HCT116 (cell line): ENCODE measurements around the gene RBFOX2. TPM values are rescaled to one million over a fixed set of nuclear protein-coding genes. Genes with fewer than 3 reads are reported as not detected.

Experiments
- ATAC-seq: fragments of 200-7000 bp; cut with Tn5 transposase; 2 replicates; pipeline ENCODE4 v1.9.1; 2020; ENCODE audit warnings: mild to moderate bottlenecking, moderate library complexity
- BruUV-seq: library from RNA; stranded (reverse); fragments of 400-500 nt; replicated peaks from 2 replicates; lab custom pipeline; 2021; lab: Mats Ljungman, UMichigan
- CTCF ChIA-PET: fragments of 300-600 bp; sonication (Branson Sonifier 250); formaldehyde crosslinking; loops from one replicate; lab custom pipeline; 2021; ENCODE audit warnings: antibody characterized with exemption; lab: Charles Lee
- POLR2A ChIA-PET: fragments of 300-600, 350-600 bp; sonication (Branson Sonifier 250); formaldehyde crosslinking; loops from one replicate; lab custom pipeline; 2021; ENCODE audit warnings: antibody characterized with exemption; lab: Charles Lee
- RAD21 ChIA-PET, 2 experiments: fragments of 300-600 bp; sonication (Branson Sonifier 250); formaldehyde crosslinking; loops; one replicate each; lab custom pipeline; 2023; ENCODE audit warnings: low total read pairs in 2 of 2; ENCODE audit not compliant: uncharacterized antibody in 2 of 2, unreplicated experiment in 2 of 2, low non-redundant PET in 1 of 2; lab: Charles Lee
- DNase-seq: peaks from one replicate; pipeline ENCODE4 v3.0.0-alpha.2; 2010; ENCODE audit warnings: low read depth, low spot score
- H2AFZ ChIP-seq: fragments of 200-600 bp; shearing (Covaris generic), sonication (generic); 2 replicates; pipeline ENCODE4 v1.6.1; 2017; ENCODE audit warnings: low read depth, mixed run types, mixed read lengths, antibody characterized with exemption, low read length; ENCODE audit not compliant: poor library complexity, severe bottlenecking
- H3K27ac ChIP-seq: 2 replicates; pipeline ENCODE4 v1.5.1; 2012; ENCODE audit warnings: low read depth, low read length
- H3K27me3 ChIP-seq: fragments of 200-600 bp; sonication (generic); 2 replicates; pipeline ENCODE4 v1.6.1; 2016; ENCODE audit warnings: mixed run types, low read length, mixed read lengths; ENCODE audit not compliant: insufficient read depth
- H3K36me3 ChIP-seq, 2 experiments: fragments of 200-500 bp in 1 of 2; fragments of 200-600 bp in 1 of 2; sonication (Bioruptor generic) in 1 of 2; sonication (generic) in 1 of 2; 2 replicates each; pipeline versions ENCODE4 v1.5.1 to v1.6.1; 2014 to 2016; ENCODE audit warnings: low read length in 2 of 2, inconsistent platforms in 1 of 2, mixed read lengths in 1 of 2, mixed run types in 1 of 2; ENCODE audit not compliant: insufficient read depth in 2 of 2, control insufficient read depth in 1 of 2
- H3K4me1 ChIP-seq, 2 experiments: fragments of 200-600 bp in 1 of 2; sonication (generic) in 1 of 2; 2 replicates each; pipeline versions ENCODE4 v1.5.1 to v1.6.1; 2012 to 2017; ENCODE audit warnings: low read length in 2 of 2, inconsistent platforms in 1 of 2, mild to moderate bottlenecking in 1 of 2, mixed read lengths in 1 of 2, mixed run types in 1 of 2, moderate library complexity in 1 of 2; ENCODE audit not compliant: insufficient read depth in 2 of 2, control insufficient read depth in 1 of 2
- H3K4me2 ChIP-seq: fragments of 200-600 bp; sonication (generic); 2 replicates; pipeline ENCODE4 v1.6.1; 2017; ENCODE audit warnings: mixed run types, low read length, mixed read lengths
- H3K4me3 ChIP-seq, 2 experiments: fragments of 200-600 bp in 1 of 2; sonication (generic) in 1 of 2; replicated peaks in 1 of 2; 2 replicates each; pipeline ENCODE4 v1.5.1; 2011 to 2016; ENCODE audit warnings: low read length in 2 of 2, control low read depth in 1 of 2, low read depth in 1 of 2, mild to moderate bottlenecking in 1 of 2, mixed read lengths in 1 of 2, mixed run types in 1 of 2
- H3K79me2 ChIP-seq: fragments of 200-600 bp; sonication (generic); 2 replicates; pipeline ENCODE4 v1.6.1; 2017; ENCODE audit warnings: mild to moderate bottlenecking, mixed run types, low read length, moderate library complexity, mixed read lengths; ENCODE audit not compliant: insufficient read depth
- H3K9ac ChIP-seq: fragments of 200-600 bp; sonication (generic); 2 replicates; pipeline ENCODE4 v1.6.1; 2016; ENCODE audit warnings: low read length, mixed read lengths
- H3K9me2 ChIP-seq: fragments of 200-600 bp; sonication (generic), shearing (Covaris generic); 2 replicates; pipeline ENCODE4 v1.6.1; 2017; ENCODE audit warnings: mixed run types, mild to moderate bottlenecking, moderate library complexity; ENCODE audit not compliant: insufficient read depth
- H3K9me3 ChIP-seq, 2 experiments: fragments of 200-500 bp in 1 of 2; fragments of 200-600 bp in 1 of 2; sonication (Bioruptor generic) in 1 of 2; sonication (generic) in 1 of 2; 2 replicates each; pipeline ENCODE4 v1.6.1; 2014 to 2017; ENCODE audit warnings: low read length in 2 of 2, mixed read lengths in 2 of 2, inconsistent platforms in 1 of 2, low read depth in 1 of 2, mild to moderate bottlenecking in 1 of 2, mixed run types in 1 of 2, moderate library complexity in 1 of 2; ENCODE audit not compliant: control insufficient read depth in 1 of 2, insufficient read depth in 1 of 2
- H4K20me1 ChIP-seq: fragments of 200-600 bp; sonication (generic), shearing (Covaris generic); 2 replicates; pipeline ENCODE4 v1.6.1; 2017; ENCODE audit warnings: mixed run types, mild to moderate bottlenecking, moderate library complexity; ENCODE audit not compliant: insufficient read depth
- ATF3 ChIP-seq: IDR thresholded peaks from 2 replicates; pipeline ENCODE4 v1.6.1; 2012
- CBX3 ChIP-seq: IDR thresholded peaks from 2 replicates; pipeline ENCODE4 v1.6.1; 2012; ENCODE audit warnings: low read depth
- CTCF ChIP-seq, 3 experiments: fragments of 200-600 bp in 1 of 3; sonication (generic) in 1 of 3; IDR thresholded peaks in 2 of 3; conservative IDR thresholded peaks in 1 of 3; 2 replicates each; pipeline ENCODE4 v1.5.1; 2012 to 2017; ENCODE audit warnings: low read depth in 2 of 3, low read length in 2 of 3, antibody characterized with exemption in 1 of 3, borderline replicate concordance in 1 of 3, control low read depth in 1 of 3, mild to moderate bottlenecking in 1 of 3, mixed read lengths in 1 of 3, mixed run types in 1 of 3, moderate library complexity in 1 of 3; ENCODE audit not compliant: insufficient read depth in 1 of 3
- ELF1 ChIP-seq: IDR thresholded peaks from 2 replicates; pipeline ENCODE4 v1.6.1; 2012; ENCODE audit warnings: low read depth, borderline replicate concordance
- EZH2 ChIP-seq: fragments of 200-600 bp; sonication (generic); IDR thresholded peaks from 2 replicates; pipeline ENCODE4 v1.6.1; 2017; ENCODE audit warnings: antibody characterized with exemption, mixed run types
- POLR2AphosphoS5 ChIP-seq: IDR thresholded peaks from 2 replicates; pipeline ENCODE4 v1.6.1; 2011; ENCODE audit warnings: mild to moderate bottlenecking, low read depth, low read length, moderate library complexity
- RAD21 ChIP-seq: IDR thresholded peaks from 2 replicates; pipeline ENCODE4 v1.6.1; 2012; ENCODE audit warnings: low read depth, mild to moderate bottlenecking
- ZBTB33 ChIP-seq: IDR thresholded peaks from 2 replicates; pipeline ENCODE4 v1.6.1; 2011; ENCODE audit warnings: mild to moderate bottlenecking, low read length, moderate library complexity; ENCODE audit not compliant: insufficient replicate concordance; ENCODE audit errors: extremely low read depth
- intact Hi-C: fragments of 100-400 bp; cut with micrococcal nuclease; formaldehyde crosslinking; loops from 2 replicates; pipeline ENCODE4 v1.10.0; 2022
- total RNA-seq: library from RNA; stranded (reverse); gene quantifications from one replicate; pipeline ENCODE4 v1.2.1, GENCODE V29; 2021; ENCODE audit not compliant: unreplicated experiment

Gene RBFOX2
- total RNA-seq, 1 experiment from 2014 or later, result 83.9 TPM

GRCh38 chr22:35904752-35905151, 123.9 kb downstream of the RBFOX2 start:
- no peak overlapping the region for H2AFZ ChIP-seq
- no TSS peak for BruUV-seq
- no peak overlapping the region for H3K9ac ChIP-seq
- no peak for DNase-seq
- H3K27me3 ChIP-seq, result no peaks in the 10 kb centered on the region
- intact Hi-C loops, result no loop called here
- no peaks in the 10 kb centered on the region for H3K9me3 ChIP-seq
- ATAC-seq, result no peak
- no peak overlapping the region for H3K4me2 ChIP-seq
- no peaks in the 10 kb centered on the region for H3K9me2 ChIP-seq
- ChIA-PET POLR2A (no interaction called here), CTCF (no interaction called here), RAD21 (no interaction called here)
- H3K79me2 ChIP-seq, result peaks cover 57% of the 10 kb centered on the region
- H3K4me1 ChIP-seq, result peaks cover 33 to 56% of the 10 kb centered on the region in 2 experiments
- H4K20me1 ChIP-seq, result no peaks in the 10 kb centered on the region
- TF ChIP-seq EZH2 (no peak), POLR2AphosphoS5 (no peak), CBX3 (no peak), RAD21 (no peak), CTCF (IDR thresholded peaks at IDR 0.05 in 2 of 3, conservative IDR thresholded peaks at IDR 0.05 in 1 of 3; ENCODE audit: borderline replicate concordance in 1 of 3, insufficient read depth in 1 of 3, low read depth in 2 of 3, low read length in 2 of 3) (no peak), ZBTB33 (no peak), ATF3 (no peak), ELF1 (no peak)
- no peaks in the 10 kb centered on the region for H3K36me3 ChIP-seq
- no peak overlapping the region for H3K4me3 ChIP-seq
- H3K27ac ChIP-seq, result no peak overlapping the region
